RWPE2 (cell line): Measurements from ENCODE around the gene EEFSEC.
A peak's percentile ranks its signal among the peaks of the same experiment; 100 is the strongest.

ENCODE experiments used
- ATAC-seq: fragments of 200-7000 bp; cut with Tn5 transposase; 3 replicates; pipeline ENCODE4 v1.9.1; 2021; ENCODE audit warnings: low read depth
- DNase-seq: peaks from one replicate; pipeline ENCODE4 v3.0.0-alpha.2; 2020; ENCODE audit warnings: low spot score
- H3K27ac ChIP-seq: fragments of 450-650 bp; 2 replicates; pipeline ENCODE4 v1.5.1; 2017; ENCODE audit warnings: mild to moderate bottlenecking; ENCODE audit not compliant: poor library complexity, severe bottlenecking
- H3K27me3 ChIP-seq: fragments of 250-450 bp; sonication (Bioruptor Pico); 2 replicates; pipeline ENCODE4 v1.5.1; 2021; ENCODE audit warnings: mild to moderate bottlenecking, moderate library complexity; ENCODE audit not compliant: insufficient read depth, poor library complexity, severe bottlenecking
- H3K36me3 ChIP-seq: fragments of 250-450 bp; sonication (Bioruptor Pico); 2 replicates; pipeline ENCODE4 v1.5.1; 2020; ENCODE audit warnings: low read depth, mild to moderate bottlenecking, moderate library complexity
- H3K4me1 ChIP-seq: fragments of 250-450 bp; sonication (Bioruptor Pico); 2 replicates; pipeline ENCODE4 v1.5.1; 2021; ENCODE audit warnings: mild to moderate bottlenecking, moderate library complexity; ENCODE audit not compliant: insufficient read depth, poor library complexity, severe bottlenecking
- H3K4me3 ChIP-seq: fragments of 250-450 bp; sonication (Bioruptor Pico); 2 replicates; pipeline ENCODE4 v1.5.1; 2021; ENCODE audit warnings: mild to moderate bottlenecking, moderate library complexity; ENCODE audit not compliant: severe bottlenecking
- H3K9me3 ChIP-seq: fragments of 250-450 bp; sonication (Bioruptor Pico); 2 replicates; pipeline ENCODE4 v1.5.1; 2021; ENCODE audit warnings: mild to moderate bottlenecking, moderate library complexity; ENCODE audit not compliant: severe bottlenecking
- TF ChIP-seq, protein P1 (sequence below): fragments of 450-650 bp; IDR thresholded peaks from one replicate; pipeline ENCODE4 v1.5.1; 2017; ENCODE audit warnings: mild to moderate bottlenecking, moderate library complexity; ENCODE audit not compliant: poor library complexity, severe bottlenecking

Gene EEFSEC

GRCh38 chr3:128422762-128423524 lies 269.7 kb downstream of the EEFSEC start:
- TF ChIP-seq, protein P1, sequence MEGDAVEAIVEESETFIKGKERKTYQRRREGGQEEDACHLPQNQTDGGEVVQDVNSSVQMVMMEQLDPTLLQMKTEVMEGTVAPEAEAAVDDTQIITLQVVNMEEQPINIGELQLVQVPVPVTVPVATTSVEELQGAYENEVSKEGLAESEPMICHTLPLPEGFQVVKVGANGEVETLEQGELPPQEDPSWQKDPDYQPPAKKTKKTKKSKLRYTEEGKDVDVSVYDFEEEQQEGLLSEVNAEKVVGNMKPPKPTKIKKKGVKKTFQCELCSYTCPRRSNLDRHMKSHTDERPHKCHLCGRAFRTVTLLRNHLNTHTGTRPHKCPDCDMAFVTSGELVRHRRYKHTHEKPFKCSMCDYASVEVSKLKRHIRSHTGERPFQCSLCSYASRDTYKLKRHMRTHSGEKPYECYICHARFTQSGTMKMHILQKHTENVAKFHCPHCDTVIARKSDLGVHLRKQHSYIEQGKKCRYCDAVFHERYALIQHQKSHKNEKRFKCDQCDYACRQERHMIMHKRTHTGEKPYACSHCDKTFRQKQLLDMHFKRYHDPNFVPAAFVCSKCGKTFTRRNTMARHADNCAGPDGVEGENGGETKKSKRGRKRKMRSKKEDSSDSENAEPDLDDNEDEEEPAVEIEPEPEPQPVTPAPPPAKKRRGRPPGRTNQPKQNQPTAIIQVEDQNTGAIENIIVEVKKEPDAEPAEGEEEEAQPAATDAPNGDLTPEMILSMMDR, result no peak
- Histone ChIP-seq H3K4me1 (peaks cover 9% of the 10 kb centered on the region), H3K27ac (no peak overlapping the region), H3K27me3 (no peaks in the 10 kb centered on the region), H3K4me3 (no peak overlapping the region), H3K9me3 (no peaks in the 10 kb centered on the region), H3K36me3 (no peaks in the 10 kb centered on the region)
- no peak for ATAC-seq
- no peak for DNase-seq

DNA sequence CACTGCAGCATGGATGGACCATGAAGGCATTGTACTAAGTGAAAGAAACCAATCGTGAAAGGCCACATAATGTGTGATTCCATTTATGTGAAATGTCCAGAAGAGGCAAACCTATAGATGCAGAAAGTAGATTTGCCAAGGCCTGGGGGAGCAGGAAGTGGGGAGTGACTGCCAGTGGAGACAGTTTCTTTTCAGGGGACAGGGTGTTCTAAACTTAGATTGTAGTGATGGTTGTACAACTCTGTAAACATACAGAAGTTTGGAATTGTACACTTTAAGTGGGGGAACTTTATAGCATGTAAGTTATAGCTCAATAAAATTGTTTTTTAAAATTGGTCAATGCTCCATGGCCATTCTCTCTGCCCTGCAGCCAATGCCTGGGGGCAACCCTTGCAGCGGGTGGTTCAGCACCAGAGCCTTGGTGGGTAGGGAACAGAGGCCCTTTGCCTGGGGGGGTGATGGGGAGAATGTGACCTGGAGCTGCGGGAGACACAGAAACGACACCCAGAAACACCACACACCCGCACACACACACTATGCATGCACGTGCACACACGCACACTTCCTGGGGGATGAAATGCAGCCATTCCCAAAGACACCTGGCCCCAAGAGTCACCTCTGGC lies 270.4 kb downstream of the EEFSEC start:
- Histone ChIP-seq H3K27ac (no peak overlapping the region), H3K9me3 (no peaks in the 10 kb centered on the region), H3K27me3 (no peaks in the 10 kb centered on the region), H3K4me3 (no peak overlapping the region), H3K4me1 (peaks cover 9% of the 10 kb centered on the region), H3K36me3 (no peaks in the 10 kb centered on the region)
- TF ChIP-seq, protein P1, result no peak
- ATAC-seq, result no peak
- DNase-seq, result no peak

GRCh38 chr3:128424508-128425069 lies 271.3 kb downstream of the EEFSEC start:
- no peaks in the 10 kb centered on the region for H3K36me3 ChIP-seq
- ATAC-seq (peak; percentile 54), DNase-seq (no peak)
- no peaks in the 10 kb centered on the region for H3K27me3 ChIP-seq
- TF ChIP-seq, protein P1, result no peak
- H3K9me3 ChIP-seq, result no peaks in the 10 kb centered on the region
- H3K4me3 ChIP-seq, result no peak overlapping the region
- no peak overlapping the region for H3K27ac ChIP-seq
- peaks cover 9% of the 10 kb centered on the region for H3K4me1 ChIP-seq

DNA sequence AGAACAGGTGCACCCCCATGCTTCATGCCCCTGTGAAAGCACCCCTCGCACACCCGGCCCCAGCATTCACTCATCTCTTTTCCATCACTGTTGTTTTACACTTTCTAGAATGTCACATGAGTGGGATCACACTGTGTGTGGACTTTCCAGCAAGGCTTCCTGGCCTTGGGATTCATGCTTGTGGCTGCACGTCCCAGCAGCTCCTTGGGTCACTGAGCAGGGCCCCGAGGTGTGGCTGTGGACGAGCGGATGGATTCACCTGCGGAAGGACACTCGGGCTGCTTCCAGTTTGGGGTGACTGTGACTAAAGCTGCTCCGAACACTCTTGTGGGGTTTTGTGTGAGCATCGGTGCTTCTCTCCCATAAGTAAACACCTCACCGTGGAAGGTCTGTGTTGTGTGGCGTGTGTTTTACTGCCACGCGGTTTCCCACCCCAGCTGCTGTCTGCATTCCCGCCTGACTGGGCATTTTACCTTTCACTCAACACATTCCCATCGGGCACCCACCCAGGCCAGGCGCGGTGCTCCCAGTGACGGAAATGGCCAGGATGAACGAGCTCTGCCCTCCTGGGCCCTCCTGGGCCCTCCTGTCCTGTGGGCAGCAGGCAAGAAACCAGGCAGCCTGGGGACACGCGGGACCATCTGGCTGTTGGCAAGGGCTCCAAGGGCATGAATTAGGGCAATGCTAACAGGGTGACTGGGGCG lies 272.0 kb downstream of the EEFSEC start:
- no peak overlapping the region for H3K27ac ChIP-seq
- no peak for DNase-seq
- peaks cover 9% of the 10 kb centered on the region for H3K4me1 ChIP-seq
- TF ChIP-seq, protein P1, result no peak
- no peak for ATAC-seq
- no peaks in the 10 kb centered on the region for H3K27me3 ChIP-seq
- H3K36me3 ChIP-seq, result no peaks in the 10 kb centered on the region
- H3K4me3 ChIP-seq, result no peak overlapping the region
- no peaks in the 10 kb centered on the region for H3K9me3 ChIP-seq
